Upper lobe of right lung (tissue), 1 donor: ENCODE data around the gene FBRSL1. TPM values are rescaled to one million over a fixed set of nuclear protein-coding genes. Genes with fewer than 3 reads are reported as not detected.
"Not testable (repeated sequence)": the region's sequence is repeated elsewhere in the genome, so short reads cannot be mapped to it uniquely, and the experiment has no call there.

Experiments
- ATAC-seq: fragments of 200-7000 bp; cut with Tn5 transposase; one replicate; pipeline ENCODE4 v1.9.1; 2020; ENCODE audit warnings: mild to moderate bottlenecking, moderate library complexity
- DNase-seq: peaks from one replicate; pipeline ENCODE4 v3.0.0-alpha.2; 2020
- H3K27ac ChIP-seq: fragments of 200-600 bp; one replicate; pipeline ENCODE4 v1.8.0; 2022
- H3K27me3 ChIP-seq: fragments of 200-600 bp; one replicate; pipeline ENCODE4 v1.8.0; 2022; ENCODE audit warnings: mild to moderate bottlenecking
- H3K36me3 ChIP-seq: fragments of 200-600 bp; one replicate; pipeline ENCODE4 v1.8.0; 2022
- H3K4me1 ChIP-seq: fragments of 200-600 bp; one replicate; pipeline ENCODE4 v1.8.0; 2022
- H3K4me3 ChIP-seq: fragments of 200-600 bp; one replicate; pipeline ENCODE4 v1.8.0; 2022; ENCODE audit warnings: mild to moderate bottlenecking
- H3K9me3 ChIP-seq: fragments of 200-600 bp; one replicate; pipeline ENCODE4 v1.8.0; 2022
- CTCF ChIP-seq: fragments of 200-600 bp; IDR thresholded peaks from one replicate; pipeline ENCODE4 v1.8.0; 2022; ENCODE audit warnings: antibody characterized with exemption
- intact Hi-C: fragments of 100-400 bp; cut with DNase I; formaldehyde crosslinking; loops from one replicate; pipeline ENCODE4 v1.11.0; 2022
- total RNA-seq: library from RNA; stranded (reverse); fragmentation: NEBNext Ultra II Directional; extraction: Animal tissue kit (Norgen Biotek cat#: 25700); gene quantifications from one replicate; pipeline ENCODE4 v1.2.1, GENCODE V29; 2021
- donor health status: DM: no; HTN: yes; CAD: no; lungs with severe emphysema.

The FBRSL1 gene
- total RNA-seq, 1 donor from 2014 or later = 49.5 TPM

GRCh38 chr12:132529156-132529839, 39.3 kb downstream of the FBRSL1 start:
- no peak overlapping the region for H3K4me3 ChIP-seq
- DNase-seq (no peak), ATAC-seq (no peak)
- H3K36me3 ChIP-seq = no peaks in the 10 kb centered on the region
- H3K27ac ChIP-seq = no peak overlapping the region
- no peaks in the 10 kb centered on the region for H3K27me3 ChIP-seq
- no peaks in the 10 kb centered on the region for H3K9me3 ChIP-seq
- TF ChIP-seq CTCF = no peak
- intact Hi-C loops = no loop called here
- no peaks in the 10 kb centered on the region for H3K4me1 ChIP-seq

DNA sequence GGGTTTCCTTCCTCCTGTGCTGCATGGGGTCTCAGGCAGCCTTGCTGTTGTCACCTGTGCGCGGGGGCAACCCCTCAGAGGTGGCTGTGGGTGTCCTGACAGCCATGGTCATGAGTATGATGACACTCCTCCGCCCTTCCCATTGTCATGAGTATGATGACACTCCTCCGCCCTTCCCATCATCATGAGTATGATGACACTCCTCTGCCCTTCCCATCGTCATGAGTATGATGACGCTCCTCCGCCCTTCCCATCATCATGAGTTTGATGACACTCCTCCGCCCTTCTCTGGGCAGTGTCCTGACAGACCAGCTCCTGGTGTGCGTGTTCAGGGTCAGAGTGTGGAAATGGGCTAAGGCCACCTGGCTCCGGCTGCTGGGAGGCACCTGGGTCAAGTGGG, 40.0 kb downstream of the FBRSL1 start:
- Histone ChIP-seq H3K27me3 (no peaks in the 10 kb centered on the region), H3K27ac (no peak overlapping the region), H3K4me1 (no peaks in the 10 kb centered on the region), H3K9me3 (no peaks in the 10 kb centered on the region), H3K4me3 (no peak overlapping the region), H3K36me3 (no peaks in the 10 kb centered on the region)
- no peak for TF ChIP-seq CTCF
- no peak for DNase-seq
- no peak for ATAC-seq
- intact Hi-C loops = no loop called here

DNA sequence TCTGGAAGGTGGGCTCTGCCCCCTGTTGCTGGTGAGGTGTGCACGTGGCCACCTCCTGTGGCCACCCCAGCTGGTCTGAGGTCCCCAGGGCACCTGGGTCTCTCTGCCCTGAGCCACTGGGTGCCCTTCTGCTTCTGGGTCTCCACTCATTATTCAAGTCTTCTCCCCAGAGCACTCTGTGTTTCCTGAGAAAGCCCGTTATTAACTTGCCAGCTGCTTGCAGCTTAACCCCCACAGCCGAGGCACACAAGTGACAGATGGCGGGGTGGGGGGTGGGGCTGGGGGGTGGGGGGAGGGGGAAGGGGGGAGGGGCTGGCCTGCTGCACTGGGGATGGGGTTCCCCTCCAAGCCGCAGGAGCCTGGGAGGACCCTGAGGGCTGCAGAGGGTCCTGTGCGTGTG, 40.5 kb downstream of the FBRSL1 start:
- no peaks in the 10 kb centered on the region for H3K4me1 ChIP-seq
- H3K27me3 ChIP-seq = no peaks in the 10 kb centered on the region
- ATAC-seq (no peak), DNase-seq (no peak)
- H3K36me3 ChIP-seq = no peaks in the 10 kb centered on the region
- no peak overlapping the region for H3K4me3 ChIP-seq
- H3K27ac ChIP-seq = no peak overlapping the region
- no peak for TF ChIP-seq CTCF
- H3K9me3 ChIP-seq = no peaks in the 10 kb centered on the region
- intact Hi-C loops = no loop called here

- Histone ChIP-seq H3K4me3 (no peak overlapping the region), H3K36me3 (no peaks in the 10 kb centered on the region), H3K4me1 (no peaks in the 10 kb centered on the region), H3K9me3 (no peaks in the 10 kb centered on the region), H3K27ac (no peak overlapping the region), H3K27me3 (no peaks in the 10 kb centered on the region)
- ATAC-seq (no peak), DNase-seq (no peak)
- intact Hi-C loops = no loop called here
- TF ChIP-seq CTCF = no peak
Measured at GRCh38 chr12:132530851-132531250, 40.9 kb downstream of the FBRSL1 start.

GRCh38 chr12:132532711-132533583, 43.0 kb downstream of the FBRSL1 start:
- H3K36me3 ChIP-seq, H3K4me3 ChIP-seq, ATAC-seq, DNase-seq, H3K27me3 ChIP-seq, H3K27ac ChIP-seq, intact Hi-C loops, H3K9me3 ChIP-seq, H3K4me1 ChIP-seq: not testable (repeated sequence)

DNA sequence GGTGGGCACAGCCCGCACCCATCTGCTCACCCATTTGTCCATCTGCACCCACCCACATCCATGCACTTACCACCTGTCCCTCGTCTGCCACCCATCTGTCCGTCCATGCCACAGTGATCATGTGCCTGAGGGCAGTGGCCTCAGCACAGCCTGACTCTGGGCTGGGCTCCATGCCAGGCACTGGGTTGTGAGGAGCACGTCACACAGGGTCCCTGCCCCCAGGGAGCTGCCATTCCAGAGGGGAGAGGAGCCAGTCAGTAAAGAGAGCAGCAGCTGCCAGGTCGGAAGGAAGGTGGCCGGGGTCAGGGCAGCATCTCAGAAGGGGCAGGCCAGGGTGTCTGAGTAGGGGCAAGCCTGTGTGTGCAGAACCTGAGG, 43.6 kb downstream of the FBRSL1 start:
- intact Hi-C loops = no loop called here
- ATAC-seq (no peak), DNase-seq (no peak)
- H3K9me3 ChIP-seq = no peaks in the 10 kb centered on the region
- no peaks in the 10 kb centered on the region for H3K4me1 ChIP-seq
- no peaks in the 10 kb centered on the region for H3K27me3 ChIP-seq
- H3K36me3 ChIP-seq = no peaks in the 10 kb centered on the region
- H3K27ac ChIP-seq = no peak overlapping the region
- no peak for TF ChIP-seq CTCF
- H3K4me3 ChIP-seq = no peak overlapping the region
